ENCODE data around the gene POLR3A.

POLR3A gene

GRCh38 chr10:77962350-77963146 lies 66.8 kb downstream of the POLR3A start:
- DNase-seq (ENCODE audit: insufficient read length, low spot score): no peak
- no peak for FAIRE-seq
- no peak for TF ChIP-seq CTCF (IDR thresholded peaks at IDR 0.05; ENCODE audit: insufficient read depth, missing control alignments)

GRCh38 chr10:77961668-77962067 lies 67.6 kb downstream of the POLR3A start:
- TF ChIP-seq CTCF (IDR thresholded peaks at IDR 0.05; ENCODE audit: insufficient read depth, missing control alignments): no peak
- DNase-seq (ENCODE audit: insufficient read length, low spot score) (no peak), FAIRE-seq (no peak)

- FAIRE-seq (no peak), DNase-seq (ENCODE audit: insufficient read length, low spot score) (no peak)
- no peak for TF ChIP-seq CTCF (IDR thresholded peaks at IDR 0.05; ENCODE audit: insufficient read depth, missing control alignments)
These were observed 68.4 kb downstream of the POLR3A start for GRCh38 chr10:77960829-77961329.

- FAIRE-seq: no peak
- DNase-seq (ENCODE audit: insufficient read length, low spot score): no peak
- no peak for TF ChIP-seq CTCF (IDR thresholded peaks at IDR 0.05; ENCODE audit: insufficient read depth, missing control alignments)
These were observed 69.3 kb downstream of the POLR3A start for GRCh38 chr10:77959887-77960455.

- FAIRE-seq: no peak
- no peak for TF ChIP-seq CTCF (IDR thresholded peaks at IDR 0.05; ENCODE audit: insufficient read depth, missing control alignments)
These were observed 69.9 kb downstream of the POLR3A start for GRCh38 chr10:77959384-77959783.

GRCh38 chr10:77955136-77955535 lies 74.2 kb downstream of the POLR3A start:
- no peak for FAIRE-seq
- TF ChIP-seq CTCF (IDR thresholded peaks at IDR 0.05; ENCODE audit: insufficient read depth, missing control alignments): no peak

More at GRCh38 chr10:77959384-77959783, 69.9 kb downstream of the POLR3A start:
- no peak for DNase-seq (ENCODE audit: insufficient read length, low spot score)

GRCh38 chr10:77949167-77949566 lies 80.1 kb downstream of the POLR3A start:
- DNase-seq (ENCODE audit: insufficient read length, low spot score): peak; percentile 63
- no peak for FAIRE-seq
- no peak for TF ChIP-seq CTCF (IDR thresholded peaks at IDR 0.05; ENCODE audit: insufficient read depth, missing control alignments)

More at GRCh38 chr10:77955136-77955535, 74.2 kb downstream of the POLR3A start:
- DNase-seq (ENCODE audit: insufficient read length, low spot score): no peak
